Cardiac fibroblast (primary cell): ENCODE measurements around the gene ADAMTSL3.

Source experiments
- DNase-seq, 2 donors: peaks; one replicate each; pipeline versions ENCODE4 v3.0.0 to v3.0.0-alpha.2; 2010; ENCODE audit warnings: low read depth in 2 of 2
- H3K4me3 ChIP-seq, 2 donors: replicated peaks in 1 of 2; 1 replicate in 1 of 2; 2 replicates in 1 of 2; pipeline ENCODE4 v1.5.1; 2011; ENCODE audit warnings: low read depth in 2 of 2, low read length in 2 of 2, mild to moderate bottlenecking in 2 of 2, moderate library complexity in 1 of 2
- TF ChIP-seq, protein P1 (sequence below): IDR thresholded peaks from one replicate; pipeline ENCODE4 v1.5.1; 2011; ENCODE audit warnings: low read depth, mild to moderate bottlenecking, low read length, inconsistent platforms

The ADAMTSL3 gene

DNA sequence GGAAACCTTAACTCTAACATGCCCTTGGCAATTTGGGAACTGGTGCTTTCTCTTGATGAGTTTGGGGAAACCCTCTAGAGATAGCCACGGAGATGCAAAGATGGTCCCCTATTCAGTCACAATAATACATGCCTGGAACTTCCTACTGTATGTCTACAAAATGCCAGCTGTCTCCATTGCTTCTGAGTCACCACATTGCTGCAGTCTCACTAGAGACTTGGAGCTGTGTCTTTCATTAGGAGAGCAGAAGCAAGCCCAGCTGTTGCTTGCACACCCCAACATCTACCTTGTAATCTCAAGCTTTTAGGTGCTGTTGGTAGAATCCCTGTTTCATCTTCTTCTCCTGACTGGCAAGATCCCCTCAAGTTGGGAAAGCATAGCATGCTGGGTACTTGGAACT lies 261.0 kb downstream of the ADAMTSL3 start:
- H3K4me3 ChIP-seq = no peak overlapping the region
- peak in 1 of 2 donors; percentile 3 for DNase-seq
- TF ChIP-seq, protein P1, sequence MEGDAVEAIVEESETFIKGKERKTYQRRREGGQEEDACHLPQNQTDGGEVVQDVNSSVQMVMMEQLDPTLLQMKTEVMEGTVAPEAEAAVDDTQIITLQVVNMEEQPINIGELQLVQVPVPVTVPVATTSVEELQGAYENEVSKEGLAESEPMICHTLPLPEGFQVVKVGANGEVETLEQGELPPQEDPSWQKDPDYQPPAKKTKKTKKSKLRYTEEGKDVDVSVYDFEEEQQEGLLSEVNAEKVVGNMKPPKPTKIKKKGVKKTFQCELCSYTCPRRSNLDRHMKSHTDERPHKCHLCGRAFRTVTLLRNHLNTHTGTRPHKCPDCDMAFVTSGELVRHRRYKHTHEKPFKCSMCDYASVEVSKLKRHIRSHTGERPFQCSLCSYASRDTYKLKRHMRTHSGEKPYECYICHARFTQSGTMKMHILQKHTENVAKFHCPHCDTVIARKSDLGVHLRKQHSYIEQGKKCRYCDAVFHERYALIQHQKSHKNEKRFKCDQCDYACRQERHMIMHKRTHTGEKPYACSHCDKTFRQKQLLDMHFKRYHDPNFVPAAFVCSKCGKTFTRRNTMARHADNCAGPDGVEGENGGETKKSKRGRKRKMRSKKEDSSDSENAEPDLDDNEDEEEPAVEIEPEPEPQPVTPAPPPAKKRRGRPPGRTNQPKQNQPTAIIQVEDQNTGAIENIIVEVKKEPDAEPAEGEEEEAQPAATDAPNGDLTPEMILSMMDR = no peak

DNA sequence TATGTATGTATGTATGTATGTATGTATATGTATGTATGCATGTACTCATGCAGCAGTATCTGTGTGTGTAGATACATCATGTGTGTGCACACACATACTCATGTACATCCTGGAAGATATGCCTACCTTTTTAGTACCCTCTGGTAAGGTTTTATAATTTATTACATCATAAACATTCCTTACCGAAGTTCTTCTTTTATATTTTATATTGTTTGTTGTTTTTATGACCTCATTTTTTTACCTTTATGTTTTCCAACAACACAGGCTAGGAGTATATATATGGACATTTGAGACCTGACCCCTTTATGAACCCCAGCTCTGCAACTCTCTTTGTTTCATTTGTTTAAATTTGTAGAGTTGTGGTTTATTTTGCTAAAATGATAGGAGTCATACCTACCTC lies 263.5 kb downstream of the ADAMTSL3 start:
- DNase-seq = no peak
- TF ChIP-seq, protein P1 = no peak
- H3K4me3 ChIP-seq = no peak overlapping the region

DNA sequence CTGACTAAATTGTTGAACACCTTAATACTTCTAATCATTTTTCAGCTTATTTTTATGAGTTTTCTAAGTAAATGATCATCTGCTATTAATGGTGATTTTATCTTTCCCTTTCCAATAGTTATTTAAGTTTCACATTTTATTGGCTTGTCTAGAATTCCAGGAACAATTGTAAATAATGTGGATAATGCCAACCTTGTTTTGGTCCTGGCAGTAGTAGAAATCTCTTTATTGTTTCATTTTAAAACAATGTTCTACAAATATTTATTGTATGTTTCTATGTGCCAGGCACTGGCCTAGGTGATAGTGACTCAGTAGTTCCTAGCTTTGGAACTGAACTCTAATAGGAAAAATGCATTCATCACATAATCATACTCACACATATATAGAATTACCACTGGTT lies 264.1 kb downstream of the ADAMTSL3 start:
- DNase-seq = no peak
- TF ChIP-seq, protein P1 = no peak
- no peak overlapping the region for H3K4me3 ChIP-seq

DNA sequence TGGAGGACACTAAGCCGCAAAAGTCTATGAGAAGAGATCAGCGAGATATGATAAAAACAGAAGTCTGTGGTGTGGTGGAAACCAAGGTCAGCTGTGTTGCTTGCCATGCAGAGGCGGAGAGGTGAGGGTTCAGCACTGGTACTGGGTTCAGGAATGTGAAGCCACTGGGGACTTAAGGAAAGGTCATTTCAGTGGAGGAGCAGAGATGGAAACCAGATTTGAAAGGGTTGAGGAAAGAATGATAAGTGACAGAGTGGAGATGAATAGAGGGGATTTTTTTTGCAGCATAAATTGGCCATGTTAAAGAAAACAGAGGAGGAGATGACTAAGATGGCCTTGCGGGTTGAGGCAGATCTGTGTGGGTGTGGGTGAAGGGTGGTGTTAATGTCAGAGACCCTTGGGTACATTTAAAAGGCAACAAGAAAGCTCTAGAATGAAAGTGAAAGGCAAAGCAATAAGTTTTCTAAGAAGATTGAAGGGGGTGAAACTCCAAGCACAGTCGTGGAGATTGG lies 265.5 kb downstream of the ADAMTSL3 start:
- TF ChIP-seq, protein P1 = no peak
- no peak for DNase-seq

DNA sequence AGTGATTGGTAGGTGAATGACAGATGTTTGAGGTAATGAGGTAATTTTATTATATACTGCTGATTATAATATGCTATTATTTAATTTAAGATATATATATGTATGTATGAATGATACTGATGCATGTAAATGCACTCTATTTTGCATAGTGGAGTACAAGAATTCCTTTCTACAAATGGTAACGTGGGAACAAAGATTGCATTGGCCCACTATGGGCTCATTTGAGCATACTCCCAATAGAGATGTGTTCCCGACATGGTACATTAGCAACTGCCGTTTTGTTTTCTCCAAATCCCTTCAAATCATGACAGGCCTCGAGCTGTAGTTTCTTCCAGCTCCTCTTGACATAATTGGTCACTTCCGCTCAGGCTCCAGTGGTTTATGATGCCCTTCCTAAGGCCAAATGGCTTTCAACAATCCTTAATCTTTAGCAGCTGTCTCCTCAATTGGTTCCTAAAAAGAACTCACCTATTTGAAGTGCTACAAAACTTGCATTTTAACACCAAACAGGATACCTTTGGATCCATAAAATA lies 266.1 kb downstream of the ADAMTSL3 start:
- TF ChIP-seq, protein P1 = no peak
- no peak overlapping the region for H3K4me3 ChIP-seq
- no peak for DNase-seq

More for the DNA sequence above, 265.5 kb downstream of the ADAMTSL3 start:
- no peak overlapping the region for H3K4me3 ChIP-seq

DNA sequence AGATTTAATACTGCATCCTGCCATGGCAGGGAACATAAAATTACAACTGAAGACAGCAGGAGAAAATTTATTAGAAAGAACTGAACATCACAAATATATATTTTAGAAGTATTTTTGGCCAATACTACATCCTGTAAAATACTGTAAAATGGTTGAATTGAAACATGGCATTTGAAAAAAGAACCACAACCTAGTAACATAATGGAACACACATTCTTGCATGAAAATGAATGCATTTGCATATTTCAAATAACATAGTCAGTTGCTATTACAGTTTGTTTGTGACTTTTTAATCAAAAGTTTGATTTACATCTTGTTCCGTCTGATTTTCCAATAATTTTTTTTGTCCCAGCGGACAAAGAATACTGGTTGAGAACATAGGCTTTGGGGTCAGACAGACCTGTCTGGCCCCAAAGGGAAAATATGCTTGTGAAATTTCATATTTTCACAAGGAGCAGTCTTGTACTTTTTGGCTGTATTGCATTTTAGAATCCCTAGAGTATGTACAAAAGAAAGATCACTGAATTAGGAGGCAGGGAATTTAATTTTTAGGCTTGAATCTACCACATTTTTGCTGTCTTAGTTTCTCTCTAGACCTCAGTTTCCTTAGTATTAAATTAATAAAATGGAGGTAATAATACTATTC lies 268.8 kb downstream of the ADAMTSL3 start:
- H3K4me3 ChIP-seq = no peak overlapping the region
- no peak for DNase-seq
- TF ChIP-seq, protein P1 = no peak
